SIG-M5 treated with dmso at 0.1 percent for 504 hours (cell line): ENCODE data around the gene FMNL1.

ENCODE experiments used
- DNase-seq: peaks from one replicate; lab custom pipeline; 2025; ENCODE audit not compliant: unreplicated experiment; lab: John Stamatoyannopoulos, UW

FMNL1 gene

GRCh38 chr17:45222289-45222995 is 757 bp downstream of the FMNL1 start:
- DNase-seq, result no peak

GRCh38 chr17:45222996-45223538 is 1.4 kb downstream of the FMNL1 start:
- DNase-seq, result no peak

- DNase-seq, result no peak
Observed at GRCh38 chr17:45223539-45224528, 2.1 kb downstream of the FMNL1 start.

- no peak for DNase-seq
Observed at GRCh38 chr17:45224671-45225050, 3.0 kb downstream of the FMNL1 start.

- DNase-seq, result no peak
Observed at GRCh38 chr17:45225051-45225700, 3.5 kb downstream of the FMNL1 start.

GRCh38 chr17:45225964-45226530 is 4.4 kb downstream of the FMNL1 start:
- peak; percentile 97 for DNase-seq

GRCh38 chr17:45226576-45226975 is 4.9 kb downstream of the FMNL1 start:
- DNase-seq, result no peak

GRCh38 chr17:45227101-45227925 is 5.6 kb downstream of the FMNL1 start:
- peak; percentile 69 for DNase-seq

GRCh38 chr17:45227926-45228762 is 6.5 kb downstream of the FMNL1 start:
- no peak for DNase-seq

- peak; percentile 96 for DNase-seq
Observed at GRCh38 chr17:45228763-45229539, 7.3 kb downstream of the FMNL1 start.

GRCh38 chr17:45229681-45230409 is 8.2 kb downstream of the FMNL1 start:
- DNase-seq, result no peak

GRCh38 chr17:45230410-45230786 is 8.7 kb downstream of the FMNL1 start:
- no peak for DNase-seq

- no peak for DNase-seq
Observed at GRCh38 chr17:45230787-45231480, 9.2 kb downstream of the FMNL1 start.

- DNase-seq, result no peak
Observed at GRCh38 chr17:45231481-45232116, 9.9 kb downstream of the FMNL1 start.

GRCh38 chr17:45232514-45233422 is 11.1 kb downstream of the FMNL1 start:
- DNase-seq, result no peak
